Measurements from ENCODE around the gene UQCRC1.
A peak's percentile ranks its signal among the peaks of the same experiment; 100 is the strongest.

UQCRC1 gene

GRCh38 chr3:48609088-48610005 lies at the start of gene UQCRC1:
Gene UQCRC1 (minus strand): TSS chr3:48609646. CDS start chr3:48609620, 26 bp downstream.
- peak; percentile 97 to 98 for ATAC-seq (replicated peaks)
- peaks cover 13 to 27% of the 10 kb centered on the region in 2 donors for H3K36me3 Mint-ChIP-seq
- peak; percentile 92 for DNase-seq
- H3K9me3 Mint-ChIP-seq: no peaks in the 10 kb centered on the region
- peak within 1 kb of the TSS; percentile 99 for H3K27ac Mint-ChIP-seq
- peaks cover 20 to 28% of the 10 kb centered on the region in 2 donors for H3K4me1 Mint-ChIP-seq
- peak within 1 kb of the TSS; percentile 100 for H3K4me3 Mint-ChIP-seq
- H3K27me3 Mint-ChIP-seq: peaks cover 0 to 4% of the 10 kb centered on the region in 2 donors

GRCh38 chr3:48656841-48657281 lies 47.4 kb upstream of the UQCRC1 start:
- peak overlapping the region; percentile 77 for H3K27ac Mint-ChIP-seq
- H3K4me1 Mint-ChIP-seq: peaks cover 7 to 27% of the 10 kb centered on the region in 2 donors
- H3K27me3 Mint-ChIP-seq: peaks cover 22 to 51% of the 10 kb centered on the region in 2 donors
- DNase-seq (no peak), ATAC-seq (replicated peaks) (no peak)
- no peaks in the 10 kb centered on the region for H3K36me3 Mint-ChIP-seq
- peak overlapping the region; percentile 74 to 83 for H3K4me3 Mint-ChIP-seq
- H3K9me3 Mint-ChIP-seq: no peaks in the 10 kb centered on the region

- peak; percentile 76 for DNase-seq
- H3K4me3 Mint-ChIP-seq: peak overlapping the region; percentile 74 to 83
- ATAC-seq (replicated peaks): peak; percentile 82 to 84
These were observed 46.8 kb upstream of the UQCRC1 start for GRCh38 chr3:48656061-48656840.

GRCh38 chr3:48655606-48656005 lies 46.2 kb upstream of the UQCRC1 start:
- DNase-seq: no peak
- H3K4me1 Mint-ChIP-seq: peaks cover 7 to 22% of the 10 kb centered on the region in 2 donors

More at GRCh38 chr3:48656061-48656840, 46.8 kb upstream of the UQCRC1 start:
- Mint-ChIP-seq H3K36me3 (no peaks in the 10 kb centered on the region), H3K9me3 (no peaks in the 10 kb centered on the region), H3K27me3 (peaks cover 22 to 45% of the 10 kb centered on the region in 2 donors), H3K27ac (peak overlapping the region; percentile 77), H3K4me1 (peaks cover 7 to 22% of the 10 kb centered on the region in 2 donors)

GRCh38 chr3:48655063-48655462 lies 45.6 kb upstream of the UQCRC1 start:
- no peak overlapping the region for H3K27ac Mint-ChIP-seq
- H3K4me3 Mint-ChIP-seq: peak overlapping the region; percentile 66 to 83
- H3K9me3 Mint-ChIP-seq: no peaks in the 10 kb centered on the region
- H3K36me3 Mint-ChIP-seq: no peaks in the 10 kb centered on the region
- H3K4me1 Mint-ChIP-seq: peaks cover 7 to 22% of the 10 kb centered on the region in 2 donors
- DNase-seq (no peak), ATAC-seq (replicated peaks) (no peak)
- H3K27me3 Mint-ChIP-seq: peaks cover 22 to 36% of the 10 kb centered on the region in 2 donors

More at GRCh38 chr3:48655606-48656005, 46.2 kb upstream of the UQCRC1 start:
- Mint-ChIP-seq H3K27me3 (peaks cover 22 to 41% of the 10 kb centered on the region in 2 donors), H3K4me3 (peak overlapping the region; percentile 66 to 83), H3K27ac (no peak overlapping the region), H3K36me3 (no peaks in the 10 kb centered on the region), H3K9me3 (no peaks in the 10 kb centered on the region)
- peak; percentile 46 to 53 for ATAC-seq (replicated peaks)

GRCh38 chr3:48652923-48653715 lies 43.7 kb upstream of the UQCRC1 start:
- no peak overlapping the region for H3K4me3 Mint-ChIP-seq
- ATAC-seq (replicated peaks): no peak
- H3K9me3 Mint-ChIP-seq: no peaks in the 10 kb centered on the region
- peaks cover 8 to 16% of the 10 kb centered on the region in 2 donors for H3K27me3 Mint-ChIP-seq
- H3K4me1 Mint-ChIP-seq: peaks cover 9 to 22% of the 10 kb centered on the region in 2 donors
- no peak for DNase-seq
- H3K27ac Mint-ChIP-seq: peak overlapping the region; percentile 11
- no peaks in the 10 kb centered on the region for H3K36me3 Mint-ChIP-seq

- Mint-ChIP-seq H3K4me1 (peaks cover 10 to 14% of the 10 kb centered on the region in 2 donors), H3K4me3 (no peak overlapping the region), H3K9me3 (no peaks in the 10 kb centered on the region), H3K36me3 (no peaks in the 10 kb centered on the region), H3K27ac (no peak overlapping the region), H3K27me3 (peaks cover 0 to 3% of the 10 kb centered on the region in 2 donors)
- no peak for DNase-seq
- no peak for ATAC-seq (replicated peaks)
These were observed 42.3 kb upstream of the UQCRC1 start for GRCh38 chr3:48651771-48652170.

GRCh38 chr3:48650723-48651122 lies 41.3 kb upstream of the UQCRC1 start:
- no peak overlapping the region for H3K4me3 Mint-ChIP-seq
- no peak for DNase-seq

GRCh38 chr3:48648188-48648850 lies 38.9 kb upstream of the UQCRC1 start:
- no peak for ATAC-seq (replicated peaks)
- Mint-ChIP-seq H3K27me3 (peaks cover 0 to 5% of the 10 kb centered on the region in 2 donors), H3K4me1 (peaks cover 4% of the 10 kb centered on the region in 2 donors), H3K36me3 (no peaks in the 10 kb centered on the region), H3K4me3 (no peak overlapping the region), H3K27ac (no peak overlapping the region), H3K9me3 (no peaks in the 10 kb centered on the region)
- DNase-seq: no peak

More at GRCh38 chr3:48650723-48651122, 41.3 kb upstream of the UQCRC1 start:
- H3K4me1 Mint-ChIP-seq: peaks cover 8 to 10% of the 10 kb centered on the region in 2 donors
- no peaks in the 10 kb centered on the region for H3K9me3 Mint-ChIP-seq
- no peaks in the 10 kb centered on the region for H3K36me3 Mint-ChIP-seq
- no peaks in the 10 kb centered on the region for H3K27me3 Mint-ChIP-seq
- H3K27ac Mint-ChIP-seq: no peak overlapping the region
- no peak for ATAC-seq (replicated peaks)

GRCh38 chr3:48647714-48648113 lies 38.3 kb upstream of the UQCRC1 start:
- Mint-ChIP-seq H3K27ac (no peak overlapping the region), H3K36me3 (no peaks in the 10 kb centered on the region), H3K4me1 (peaks cover 0 to 4% of the 10 kb centered on the region in 2 donors), H3K9me3 (no peaks in the 10 kb centered on the region), H3K4me3 (no peak overlapping the region), H3K27me3 (peaks cover 0 to 10% of the 10 kb centered on the region in 2 donors)
- ATAC-seq (replicated peaks) (no peak), DNase-seq (no peak)

- Mint-ChIP-seq H3K27ac (no peak overlapping the region), H3K4me1 (peaks cover 0 to 4% of the 10 kb centered on the region in 2 donors), H3K4me3 (no peak overlapping the region), H3K27me3 (peaks cover 9 to 17% of the 10 kb centered on the region in 2 donors), H3K9me3 (no peaks in the 10 kb centered on the region), H3K36me3 (no peaks in the 10 kb centered on the region)
- ATAC-seq (replicated peaks) (no peak), DNase-seq (no peak)
These were observed 35.7 kb upstream of the UQCRC1 start for GRCh38 chr3:48644898-48645760.

- H3K4me3 Mint-ChIP-seq: no peak overlapping the region
- ATAC-seq (replicated peaks) (no peak), DNase-seq (no peak)
- peaks cover 9 to 30% of the 10 kb centered on the region in 2 donors for H3K27me3 Mint-ChIP-seq
- peaks cover 2 to 4% of the 10 kb centered on the region in 2 donors for H3K4me1 Mint-ChIP-seq
- H3K9me3 Mint-ChIP-seq: no peaks in the 10 kb centered on the region
- H3K27ac Mint-ChIP-seq: no peak overlapping the region
- H3K36me3 Mint-ChIP-seq: peaks cover 0 to 7% of the 10 kb centered on the region in 2 donors
These were observed 33.2 kb upstream of the UQCRC1 start for GRCh38 chr3:48642605-48643004.

All from stimulated activated naive B cell treated with anti-CD40 and anti-IgM and Interleukin-4, amounts not matched to agents 10 μg/mL and 1 μg/mL and 100 μg/mL, for 72 hours (primary cell).